ENCODE measurements around the gene SRPK2. TPM values are rescaled to one million over a fixed set of nuclear protein-coding genes. Genes with fewer than 3 reads are reported as not detected.

SRPK2 gene
- total and polyA plus RNA-seq, 2 of the 13 experiments (the other 11 are each of a cell fraction or from before 2014, with no cell fraction given) = 10.1 to 22.3 TPM

DNA sequence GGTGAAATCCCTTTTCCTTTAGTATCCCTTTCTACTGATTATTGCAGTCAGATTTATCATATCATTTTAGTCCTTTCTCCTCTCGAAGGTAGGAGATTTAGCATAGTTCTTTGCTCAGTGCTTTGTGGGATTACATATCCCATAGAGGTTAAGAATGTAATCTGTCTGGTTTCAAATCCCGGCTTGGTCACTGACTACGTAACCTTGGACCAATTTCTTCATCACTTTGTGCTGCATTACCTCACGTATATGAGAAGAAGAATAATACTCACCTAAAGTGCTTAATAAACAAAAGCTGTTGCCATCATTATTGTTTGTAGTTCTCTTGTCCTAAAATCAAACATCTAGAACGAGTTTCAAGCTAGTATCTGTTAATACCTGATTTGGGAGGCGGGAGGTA is 300.7 kb downstream of the SRPK2 start:
- Histone ChIP-seq H3K9ac (ENCODE audit: insufficient read depth, low read depth, low read length) (no peak overlapping the region), H3K79me2 (ENCODE audit: insufficient read depth, low read length) (no peaks in the 10 kb centered on the region), H3K4me1 (ENCODE audit: insufficient read depth, low read length) (no peaks in the 10 kb centered on the region), H3K9me3 (ENCODE audit: low read length) (no peaks in the 10 kb centered on the region), H3K27me3 (ENCODE audit: control insufficient read depth in 1 of 2, insufficient read depth in 2 of 2, low read length in 2 of 2) (no peaks in the 10 kb centered on the region), H2AFZ (ENCODE audit: low read length) (no peak overlapping the region), H3K4me3 (replicated peaks in 1 of 3; ENCODE audit: insufficient read depth in 1 of 3, low read depth in 2 of 3, low read length in 3 of 3) (no peak overlapping the region), H3K36me3 (replicated peaks in 1 of 2; ENCODE audit: control insufficient read depth in 1 of 2, insufficient read depth in 2 of 2, low read length in 2 of 2) (peaks cover 4 to 66% of the 10 kb centered on the region in 2 experiments), H3K4me2 (ENCODE audit: low read depth, low read length) (no peak overlapping the region), H4K20me1 (ENCODE audit: insufficient read depth, low read length) (no peaks in the 10 kb centered on the region), H3K27ac (ENCODE audit: extremely low read length, insufficient read depth, low read length) (no peak overlapping the region)
- FAIRE-seq = no peak
- no TSS peak for BruUV-seq (replicated peaks)
- no peak for ATAC-seq
- WGBS (ENCODE audit: low lambda C conversion rate) = 96% methylated on average over 6 of the region's 6 CpGs
- ChIA-PET CTCF (ENCODE audit: low intra/inter-chr PET ratio, low total read pairs) (no interaction called here), POLR2A (no interaction called here)
- in situ Hi-C loops (cut with HindIII; ENCODE audit: extremely low pct_ligation_motif_present, low pct_unique_long_range_greater_than_20kb) (no loop called here), intact Hi-C loops (cut with micrococcal nuclease; ENCODE audit: unreplicated experiment) (no loop called here)
- TF ChIP-seq ZNF138 (CRISPR knock-in tag; IDR thresholded peaks at IDR 0.05; ENCODE audit: low read depth) (no peak), ZFAT (CRISPR knock-in tag; conservative IDR thresholded peaks at IDR 0.05) (no peak), IKZF4 (CRISPR knock-in tag; IDR thresholded peaks at IDR 0.05; ENCODE audit: borderline replicate concordance, low read depth, not compliant biosample characterization) (no peak), NFYB (CRISPR knock-in tag; IDR thresholded peaks at IDR 0.05) (no peak), FOSL1 (CRISPR knock-in tag; IDR thresholded peaks at IDR 0.05; ENCODE audit: borderline replicate concordance) (no peak), SP2 (CRISPR knock-in tag; IDR thresholded peaks at IDR 0.05) (no peak)
- TF ChIP-seq, protein P1, sequence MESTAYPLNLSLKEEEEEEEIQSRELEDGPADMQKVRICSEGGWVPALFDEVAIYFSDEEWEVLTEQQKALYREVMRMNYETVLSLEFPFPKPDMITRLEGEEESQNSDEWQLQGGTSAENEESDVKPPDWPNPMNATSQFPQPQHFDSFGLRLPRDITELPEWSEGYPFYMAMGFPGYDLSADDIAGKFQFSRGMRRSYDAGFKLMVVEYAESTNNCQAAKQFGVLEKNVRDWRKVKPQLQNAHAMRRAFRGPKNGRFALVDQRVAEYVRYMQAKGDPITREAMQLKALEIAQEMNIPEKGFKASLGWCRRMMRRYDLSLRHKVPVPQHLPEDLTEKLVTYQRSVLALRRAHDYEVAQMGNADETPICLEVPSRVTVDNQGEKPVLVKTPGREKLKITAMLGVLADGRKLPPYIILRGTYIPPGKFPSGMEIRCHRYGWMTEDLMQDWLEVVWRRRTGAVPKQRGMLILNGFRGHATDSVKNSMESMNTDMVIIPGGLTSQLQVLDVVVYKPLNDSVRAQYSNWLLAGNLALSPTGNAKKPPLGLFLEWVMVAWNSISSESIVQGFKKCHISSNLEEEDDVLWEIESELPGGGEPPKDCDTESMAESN (CRISPR knock-in tag; conservative IDR thresholded peaks at IDR 0.05) = no peak
- TF ChIP-seq, protein P2, sequence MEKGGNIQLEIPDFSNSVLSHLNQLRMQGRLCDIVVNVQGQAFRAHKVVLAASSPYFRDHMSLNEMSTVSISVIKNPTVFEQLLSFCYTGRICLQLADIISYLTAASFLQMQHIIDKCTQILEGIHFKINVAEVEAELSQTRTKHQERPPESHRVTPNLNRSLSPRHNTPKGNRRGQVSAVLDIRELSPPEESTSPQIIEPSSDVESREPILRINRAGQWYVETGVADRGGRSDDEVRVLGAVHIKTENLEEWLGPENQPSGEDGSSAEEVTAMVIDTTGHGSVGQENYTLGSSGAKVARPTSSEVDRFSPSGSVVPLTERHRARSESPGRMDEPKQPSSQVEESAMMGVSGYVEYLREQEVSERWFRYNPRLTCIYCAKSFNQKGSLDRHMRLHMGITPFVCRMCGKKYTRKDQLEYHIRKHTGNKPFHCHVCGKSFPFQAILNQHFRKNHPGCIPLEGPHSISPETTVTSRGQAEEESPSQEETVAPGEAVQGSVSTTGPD (CRISPR knock-in tag; IDR thresholded peaks at IDR 0.05) = no peak
- TF ChIP-seq, protein P3, sequence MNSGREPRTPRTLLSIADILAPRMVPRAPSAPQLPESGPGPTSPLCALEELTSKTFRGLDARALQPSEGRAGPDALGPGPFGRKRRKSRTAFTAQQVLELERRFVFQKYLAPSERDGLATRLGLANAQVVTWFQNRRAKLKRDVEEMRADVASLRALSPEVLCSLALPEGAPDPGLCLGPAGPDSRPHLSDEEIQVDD (CRISPR knock-in tag; IDR thresholded peaks at IDR 0.05; ENCODE audit: borderline replicate concordance) = no peak
- no peak for DNase-seq (ENCODE audit: low spot score)

All from HepG2 (cell line).